ENCODE results near the gene CHST2. TPM values are rescaled to one million over a fixed set of nuclear protein-coding genes. Genes with fewer than 3 reads are reported as not detected.

CHST2 gene
- total and polyA plus RNA-seq, 2 experiments from 2014 or later = 2.1 to 12.0 TPM

DNA sequence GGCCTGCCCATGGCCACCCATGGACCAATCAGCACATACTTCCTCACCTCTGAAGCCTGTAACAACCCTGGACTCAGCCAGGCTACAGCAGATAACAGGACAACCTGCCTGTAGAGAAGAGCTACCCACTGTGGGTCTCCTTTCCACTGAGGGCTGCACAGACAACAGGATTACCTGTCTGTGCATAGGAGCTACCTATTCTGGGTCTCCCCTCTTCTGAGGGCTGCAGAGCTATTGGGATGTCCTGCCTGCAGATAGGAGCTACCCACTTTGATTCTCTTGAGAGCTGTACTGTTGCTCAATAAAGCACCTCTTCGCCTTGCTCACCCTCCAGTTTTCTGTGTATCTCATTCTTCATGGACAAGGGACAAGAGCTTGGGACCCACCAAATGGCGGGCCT is 23.8 kb upstream of the CHST2 start:
- 57 to 67% methylated on average over 2 of the region's 2 CpGs for WGBS, 2 experiments (ENCODE audit: low coverage in 1 of 2, low lambda C conversion rate in 2 of 2, missing lambda C conversion rate in 2 of 2)
- no peak overlapping the region for H3K27ac ChIP-seq
- no peak for DNase-seq
- H3K36me3 ChIP-seq (ENCODE audit: low read depth) = no peaks in the 10 kb centered on the region
- H3K27me3 ChIP-seq (replicated peaks; ENCODE audit: insufficient read depth) = peaks cover 19% of the 10 kb centered on the region; the same call in 1 of the 2 replicates
- H3K9me2 ChIP-seq (ENCODE audit: insufficient read depth) = no peaks in the 10 kb centered on the region
- no peaks in the 10 kb centered on the region for H3K4me1 ChIP-seq (ENCODE audit: insufficient read depth)
- no peaks in the 10 kb centered on the region for H4K20me1 ChIP-seq (ENCODE audit: insufficient read depth)
- H3K4me2 ChIP-seq (ENCODE audit: unreplicated experiment) = no peak overlapping the region
- H3K9me3 ChIP-seq (ENCODE audit: low read depth) = no peaks in the 10 kb centered on the region
- H3K9ac ChIP-seq = no peak overlapping the region
- TF ChIP-seq EZH2phosphoT487 (IDR thresholded peaks at IDR 0.05; ENCODE audit: insufficient read depth, low read depth) (no peak), EZH2 (IDR thresholded peaks at IDR 0.05; ENCODE audit: insufficient read depth, poor library complexity, severe bottlenecking) (no peak)
- no peak overlapping the region for H2AFZ ChIP-seq
- H3K79me2 ChIP-seq (ENCODE audit: insufficient read depth) = no peaks in the 10 kb centered on the region
- no peaks in the 10 kb centered on the region for H3F3A ChIP-seq (ENCODE audit: insufficient read depth)
- H3K4me3 ChIP-seq = no peak overlapping the region
- in situ Hi-C loops (cut with MboI) = no loop called here

- H3K79me2 ChIP-seq (ENCODE audit: insufficient read depth) = no peaks in the 10 kb centered on the region
- no peaks in the 10 kb centered on the region for H3K9me2 ChIP-seq (ENCODE audit: insufficient read depth)
- no peaks in the 10 kb centered on the region for H4K20me1 ChIP-seq (ENCODE audit: insufficient read depth)
- TF ChIP-seq EZH2phosphoT487 (IDR thresholded peaks at IDR 0.05; ENCODE audit: insufficient read depth, low read depth) (no peak), EZH2 (IDR thresholded peaks at IDR 0.05; ENCODE audit: insufficient read depth, poor library complexity, severe bottlenecking) (no peak)
- 60 to 73% methylated on average over 5 of the region's 5 CpGs for WGBS, 2 experiments (ENCODE audit: low coverage in 1 of 2, low lambda C conversion rate in 2 of 2, missing lambda C conversion rate in 2 of 2)
- H3K4me3 ChIP-seq = no peak overlapping the region
- H3K27me3 ChIP-seq (replicated peaks; ENCODE audit: insufficient read depth) = peaks cover 21% of the 10 kb centered on the region; the same call in 1 of the 2 replicates
- no peaks in the 10 kb centered on the region for H3K36me3 ChIP-seq (ENCODE audit: low read depth)
- H3K9ac ChIP-seq = no peak overlapping the region
- DNase-seq = no peak
- no peak overlapping the region for H3K4me2 ChIP-seq (ENCODE audit: unreplicated experiment)
- in situ Hi-C loops (cut with MboI) = no loop called here
- no peaks in the 10 kb centered on the region for H3K4me1 ChIP-seq (ENCODE audit: insufficient read depth)
- H3F3A ChIP-seq (ENCODE audit: insufficient read depth) = no peaks in the 10 kb centered on the region
- no peaks in the 10 kb centered on the region for H3K9me3 ChIP-seq (ENCODE audit: low read depth)
- no peak overlapping the region for H2AFZ ChIP-seq
- no peak overlapping the region for H3K27ac ChIP-seq
Observed at GRCh38 chr3:143098032-143098764, 21.4 kb upstream of the CHST2 start.

GRCh38 chr3:143099210-143099609 is 20.4 kb upstream of the CHST2 start:
- H3K4me2 ChIP-seq (ENCODE audit: unreplicated experiment) = no peak overlapping the region
- H4K20me1 ChIP-seq (ENCODE audit: insufficient read depth) = no peaks in the 10 kb centered on the region
- no peak overlapping the region for H3K9ac ChIP-seq
- H3K4me3 ChIP-seq = no peak overlapping the region
- DNase-seq = no peak
- TF ChIP-seq EZH2phosphoT487 (IDR thresholded peaks at IDR 0.05; ENCODE audit: insufficient read depth, low read depth) (no peak), EZH2 (IDR thresholded peaks at IDR 0.05; ENCODE audit: insufficient read depth, poor library complexity, severe bottlenecking) (no peak)
- WGBS, 2 experiments (ENCODE audit: low coverage in 1 of 2, low lambda C conversion rate in 2 of 2, missing lambda C conversion rate in 2 of 2) = 75 to 86% methylated on average over 3 of the region's 3 CpGs
- no peaks in the 10 kb centered on the region for H3K36me3 ChIP-seq (ENCODE audit: low read depth)
- H3K79me2 ChIP-seq (ENCODE audit: insufficient read depth) = no peaks in the 10 kb centered on the region
- H3K27ac ChIP-seq = no peak overlapping the region
- H3K9me3 ChIP-seq (ENCODE audit: low read depth) = no peaks in the 10 kb centered on the region
- H3K9me2 ChIP-seq (ENCODE audit: insufficient read depth) = no peaks in the 10 kb centered on the region
- peaks cover 21% of the 10 kb centered on the region; the same call in 1 of the 2 replicates for H3K27me3 ChIP-seq (replicated peaks; ENCODE audit: insufficient read depth)
- H3F3A ChIP-seq (ENCODE audit: insufficient read depth) = no peaks in the 10 kb centered on the region
- in situ Hi-C loops (cut with MboI) = no loop called here
- no peak overlapping the region for H2AFZ ChIP-seq
- no peaks in the 10 kb centered on the region for H3K4me1 ChIP-seq (ENCODE audit: insufficient read depth)

DNA sequence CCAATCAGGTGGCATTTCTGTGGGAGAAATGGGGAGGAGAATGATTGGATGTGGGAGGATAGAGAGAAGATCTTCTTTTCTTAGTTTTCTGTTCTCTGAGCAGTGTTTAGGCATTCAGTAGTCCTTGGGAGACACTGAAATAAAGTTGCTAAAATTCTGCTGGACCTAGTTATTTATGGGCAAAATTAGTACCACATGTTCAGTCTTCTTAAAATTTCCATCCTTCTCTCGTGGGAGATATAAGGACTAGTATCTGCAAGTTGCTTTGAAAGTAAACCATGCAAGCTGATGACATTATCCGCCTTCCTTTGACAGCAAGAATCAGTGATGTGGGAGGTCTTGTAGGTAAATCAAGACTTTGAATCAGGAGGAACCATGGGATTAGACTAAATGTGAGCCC is 19.9 kb upstream of the CHST2 start:
- Histone ChIP-seq H3K27me3 (replicated peaks; ENCODE audit: insufficient read depth) (peaks cover 21% of the 10 kb centered on the region; the same call in 1 of the 2 replicates), H4K20me1 (ENCODE audit: insufficient read depth) (no peaks in the 10 kb centered on the region), H3K9ac (no peak overlapping the region), H3K9me3 (ENCODE audit: low read depth) (no peaks in the 10 kb centered on the region), H3K79me2 (ENCODE audit: insufficient read depth) (no peaks in the 10 kb centered on the region), H3K27ac (no peak overlapping the region), H2AFZ (no peak overlapping the region), H3K9me2 (ENCODE audit: insufficient read depth) (no peaks in the 10 kb centered on the region), H3K4me1 (ENCODE audit: insufficient read depth) (no peaks in the 10 kb centered on the region), H3K4me3 (no peak overlapping the region), H3K4me2 (ENCODE audit: unreplicated experiment) (no peak overlapping the region), H3F3A (ENCODE audit: insufficient read depth) (no peaks in the 10 kb centered on the region), H3K36me3 (ENCODE audit: low read depth) (no peaks in the 10 kb centered on the region)
- TF ChIP-seq EZH2phosphoT487 (IDR thresholded peaks at IDR 0.05; ENCODE audit: insufficient read depth, low read depth) = no peak
- no peak for TF ChIP-seq EZH2 (IDR thresholded peaks at IDR 0.05; ENCODE audit: insufficient read depth, poor library complexity, severe bottlenecking)
- in situ Hi-C loops (cut with MboI) = no loop called here
- no peak for DNase-seq
- WGBS, 2 experiments (ENCODE audit: low coverage in 1 of 2, low lambda C conversion rate in 2 of 2, missing lambda C conversion rate in 2 of 2) = 18 to 29% methylated on average over 2 of the region's 2 CpGs
